GM12872 (cell line): Measurements from ENCODE around the gene SNAPC2.

Experiments
- CTCF ChIP-seq: IDR thresholded peaks from 3 replicates; pipeline ENCODE4 v1.5.1; 2011; ENCODE audit warnings: low read depth, mild to moderate bottlenecking, low read length, moderate library complexity; ENCODE audit not compliant: insufficient read depth

The SNAPC2 gene

GRCh38 chr19:7933411-7933810 lies 13.3 kb downstream of the SNAPC2 start:
- TF ChIP-seq CTCF = peak; percentile 27; the same call in 1 of the 3 replicates

GRCh38 chr19:7933828-7934725 lies 13.9 kb downstream of the SNAPC2 start:
- no peak for TF ChIP-seq CTCF

GRCh38 chr19:7934766-7935165 lies 14.6 kb downstream of the SNAPC2 start:
- no peak for TF ChIP-seq CTCF

GRCh38 chr19:7940841-7941240 lies 20.7 kb downstream of the SNAPC2 start:
- no peak for TF ChIP-seq CTCF

- no peak for TF ChIP-seq CTCF
Measured at GRCh38 chr19:7941895-7942596, 21.9 kb downstream of the SNAPC2 start.

- no peak for TF ChIP-seq CTCF
Measured at GRCh38 chr19:7942981-7943443, 22.9 kb downstream of the SNAPC2 start.

GRCh38 chr19:7943444-7944176 lies 23.5 kb downstream of the SNAPC2 start, which contains the start of gene TIMM44:
TIMM44 (minus strand) TSS chr19:7943666; CDS start chr19:7943651, 15 bp downstream.
- no peak for TF ChIP-seq CTCF
